ENCODE measurements around the gene DPF3.

DPF3 gene

GRCh38 chr14:72590577-72590976 is 303.3 kb downstream of the DPF3 start:
- no peak for TF ChIP-seq CTCF (IDR thresholded peaks at IDR 0.05; ENCODE audit: low read length, missing control alignments)
- no peak for DNase-seq (ENCODE audit: low read depth)

GRCh38 chr14:72589652-72590051 is 304.2 kb downstream of the DPF3 start:
- H3K4me3 ChIP-seq (replicated peaks; ENCODE audit: low read depth, low read length) = no peak overlapping the region
- no peak for TF ChIP-seq CTCF (IDR thresholded peaks at IDR 0.05; ENCODE audit: low read length, missing control alignments)
- DNase-seq (ENCODE audit: low read depth) = no peak

More at GRCh38 chr14:72590577-72590976, 303.3 kb downstream of the DPF3 start:
- H3K4me3 ChIP-seq (replicated peaks; ENCODE audit: low read depth, low read length) = no peak overlapping the region

GRCh38 chr14:72588521-72588920 is 305.4 kb downstream of the DPF3 start:
- no peak for TF ChIP-seq CTCF (IDR thresholded peaks at IDR 0.05; ENCODE audit: low read length, missing control alignments)
- no peak for DNase-seq (ENCODE audit: low read depth)
- H3K4me3 ChIP-seq (replicated peaks; ENCODE audit: low read depth, low read length) = no peak overlapping the region

- no peak for TF ChIP-seq CTCF (IDR thresholded peaks at IDR 0.05; ENCODE audit: low read length, missing control alignments)
- no peak for DNase-seq (ENCODE audit: low read depth)
- no peak overlapping the region for H3K4me3 ChIP-seq (replicated peaks; ENCODE audit: low read depth, low read length)
Measured at GRCh38 chr14:72583316-72584272, 310.3 kb downstream of the DPF3 start.

GRCh38 chr14:72582582-72582981 is 311.3 kb downstream of the DPF3 start:
- no peak for TF ChIP-seq CTCF (IDR thresholded peaks at IDR 0.05; ENCODE audit: low read length, missing control alignments)
- DNase-seq (ENCODE audit: low read depth) = no peak
- no peak overlapping the region for H3K4me3 ChIP-seq (replicated peaks; ENCODE audit: low read depth, low read length)

- no peak for DNase-seq (ENCODE audit: low read depth)
- H3K4me3 ChIP-seq (replicated peaks; ENCODE audit: low read depth, low read length) = no peak overlapping the region
- no peak for TF ChIP-seq CTCF (IDR thresholded peaks at IDR 0.05; ENCODE audit: low read length, missing control alignments)
Measured at GRCh38 chr14:72578514-72578913, 315.4 kb downstream of the DPF3 start.

All from fibroblast of pulmonary artery (primary cell).